Esophagus squamous epithelium (tissue), 4 donors: ENCODE data around the gene ADAM10.

Experiments
- CTCF ChIP-seq, 6 experiments: fragments of 450-650 bp in 4 of 6; fragments of 200-600 bp in 2 of 6; sonication (generic) in 2 of 6; IDR thresholded peaks; one replicate each; pipeline ENCODE4 v1.5.1; 2016 to 2019; ENCODE audit warnings: antibody characterized with exemption in 6 of 6, mild to moderate bottlenecking in 4 of 6, moderate library complexity in 4 of 6
- POLR2A ChIP-seq, 4 donors: fragments of 450-650 bp; IDR thresholded peaks; one replicate each; pipeline ENCODE4 v1.6.1; 2017; ENCODE audit warnings: antibody characterized with exemption in 4 of 4, mild to moderate bottlenecking in 4 of 4, moderate library complexity in 3 of 4

- TF ChIP-seq CTCF (IDR thresholded peaks at IDR 0.05) (no peak), POLR2A (IDR thresholded peaks at IDR 0.05) (no peak)
These were observed 80.4 kb downstream of the ADAM10 start for GRCh38 chr15:58669108-58669507.
